Small intestine (tissue), 7 donors: Measurements from ENCODE around the gene FOXP2. TPM values are rescaled to one million over a fixed set of nuclear protein-coding genes. Genes with fewer than 3 reads are reported as not detected.
"Not testable (repeated sequence)": the region's sequence is repeated elsewhere in the genome, so short reads cannot be mapped to it uniquely, and the experiment has no call there.

Experiments used
- DNase-seq, 2 donors: peaks; one replicate each; pipeline versions ENCODE4 v3.0.0 to v3.0.0-alpha.2; 2013
- FAIRE-seq: peaks from 2 replicates; lab custom pipeline; 2012; peaks lifted over from hg19 to GRCh38; lab: Jason Lieb, UNC
- H3K27ac ChIP-seq, 3 donors: one replicate each; pipeline ENCODE4 v1.5.1; 2013; ENCODE audit warnings: low read length in 2 of 3, mild to moderate bottlenecking in 2 of 3, control low read depth in 1 of 3, inconsistent platforms in 1 of 3, low read depth in 1 of 3, moderate library complexity in 1 of 3
- H3K27me3 ChIP-seq, 3 donors: one replicate each; pipeline ENCODE4 v1.6.1; 2013; ENCODE audit warnings: low read length in 3 of 3, inconsistent platforms in 1 of 3; ENCODE audit not compliant: control insufficient read depth in 3 of 3, insufficient read depth in 3 of 3
- H3K36me3 ChIP-seq, 3 donors: one replicate each; pipeline ENCODE4 v1.6.1; 2013; ENCODE audit warnings: low read length in 3 of 3, inconsistent platforms in 1 of 3, low read depth in 1 of 3, mild to moderate bottlenecking in 1 of 3, moderate library complexity in 1 of 3; ENCODE audit not compliant: control insufficient read depth in 3 of 3, insufficient read depth in 2 of 3
- H3K4me1 ChIP-seq, 3 donors: one replicate each; pipeline ENCODE4 v1.6.1; 2013; ENCODE audit warnings: low read length in 2 of 3, inconsistent platforms in 1 of 3, low read depth in 1 of 3, mild to moderate bottlenecking in 1 of 3, moderate library complexity in 1 of 3; ENCODE audit not compliant: control insufficient read depth in 3 of 3, insufficient read depth in 2 of 3
- H3K4me3 ChIP-seq, 3 donors: one replicate each; pipeline ENCODE4 v1.5.1; 2013; ENCODE audit warnings: low read length in 3 of 3, control low read depth in 1 of 3, inconsistent platforms in 1 of 3, low read depth in 1 of 3, mild to moderate bottlenecking in 1 of 3, moderate library complexity in 1 of 3
- H3K9me3 ChIP-seq, 2 donors: one replicate each; pipeline ENCODE4 v1.6.1; 2013; ENCODE audit warnings: low read depth in 1 of 2, low read length in 1 of 2; ENCODE audit not compliant: control insufficient read depth in 2 of 2, insufficient read depth in 1 of 2
- WGBS, 3 donors: extraction: QIAGEN DNeasy Blood & Tissue Kit; methylation state at CpG; one replicate each; pipeline ENCODE4 v1.1.7; 2013; 5-methylcytosine and 5-hydroxymethylcytosine counted together
- polyA plus RNA-seq, 4 donors: library from polyadenylated mRNA; stranded (reverse) in 3 of 4; unstranded in 1 of 4; fragments of 200-250 nt in 3 of 4; fragments of 120-200 nt in 1 of 4; gene quantifications; one replicate each; pipeline versions ENCODE4 v1.2.1 to v1.2.3, GENCODE V29; 2013
- donor health status: healthy with polysubstance abuse.
- donor health status: control.
- donor health status: control.
- donor health status: Bipolar disorder and iron deficiency.
- donor health status: healthy.

Gene FOXP2
- polyA plus RNA-seq, 4 donors: 1.7 to 12.2 (median 3.6) TPM

GRCh38 chr7:114530057-114530611 lies 115.5 kb downstream of the FOXP2 start:
- Histone ChIP-seq H3K36me3 (no peaks in the 10 kb centered on the region), H3K4me3 (no peak overlapping the region), H3K27me3 (no peaks in the 10 kb centered on the region), H3K27ac (no peak overlapping the region), H3K9me3 (no peaks in the 10 kb centered on the region), H3K4me1 (no peaks in the 10 kb centered on the region)
- 46 to 57% (median 53%) methylated on average over 5 of the region's 5 CpGs for WGBS, 3 donors
- FAIRE-seq (no peak), DNase-seq (peak; percentile 13 to 21)

- DNase-seq (no peak), FAIRE-seq (no peak)
- Histone ChIP-seq H3K4me1 (no peaks in the 10 kb centered on the region), H3K4me3 (no peak overlapping the region), H3K27ac (no peak overlapping the region), H3K36me3 (no peaks in the 10 kb centered on the region), H3K27me3 (no peaks in the 10 kb centered on the region), H3K9me3 (no peaks in the 10 kb centered on the region)
Observed at GRCh38 chr7:114531326-114531725, 116.7 kb downstream of the FOXP2 start.

DNA sequence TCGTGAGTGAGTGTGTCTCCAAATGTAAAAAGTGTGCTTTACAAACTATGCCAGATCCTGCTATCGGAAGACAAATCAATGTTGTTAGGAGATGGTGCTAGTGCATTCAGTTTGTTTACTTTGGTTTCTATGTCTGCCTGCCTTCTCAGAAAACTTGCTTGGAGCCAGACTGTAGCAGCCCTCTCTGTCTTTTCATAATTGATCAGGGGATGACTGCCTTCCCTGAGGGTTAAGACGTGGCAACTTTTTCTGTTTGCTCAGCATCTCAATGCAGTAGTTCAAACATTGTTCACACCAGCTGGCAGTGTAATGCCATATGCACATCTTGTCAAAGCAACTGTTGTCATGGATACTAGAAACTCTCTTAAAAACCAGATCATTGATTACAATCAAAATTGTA lies 118.5 kb downstream of the FOXP2 start:
- no peak overlapping the region for H3K4me3 ChIP-seq
- no peaks in the 10 kb centered on the region for H3K9me3 ChIP-seq
- DNase-seq (peak in 1 of 2 donors; percentile 10), FAIRE-seq (no peak)
- H3K27ac ChIP-seq: no peak overlapping the region
- no peaks in the 10 kb centered on the region for H3K27me3 ChIP-seq
- H3K4me1 ChIP-seq: no peaks in the 10 kb centered on the region
- WGBS, 3 donors: 54 to 79% (median 79%) methylated on average over 3 of the region's 3 CpGs
- H3K36me3 ChIP-seq: no peaks in the 10 kb centered on the region

- DNase-seq: no peak
- no peaks in the 10 kb centered on the region for H3K4me1 ChIP-seq
- no peaks in the 10 kb centered on the region for H3K27me3 ChIP-seq
- no peaks in the 10 kb centered on the region for H3K9me3 ChIP-seq
- H3K27ac ChIP-seq: no peak overlapping the region
- no peaks in the 10 kb centered on the region for H3K36me3 ChIP-seq
- FAIRE-seq: no peak
- WGBS, 3 donors: 47 to 59% (median 56%) methylated on average over 2 of the region's 2 CpGs
- no peak overlapping the region for H3K4me3 ChIP-seq
Observed at GRCh38 chr7:114534953-114535352, 120.3 kb downstream of the FOXP2 start.

- H3K27me3 ChIP-seq: no peaks in the 10 kb centered on the region
- DNase-seq: peak; percentile 15 to 29
- FAIRE-seq: no peak
Observed at GRCh38 chr7:114539575-114539974, 125.0 kb downstream of the FOXP2 start.

DNA sequence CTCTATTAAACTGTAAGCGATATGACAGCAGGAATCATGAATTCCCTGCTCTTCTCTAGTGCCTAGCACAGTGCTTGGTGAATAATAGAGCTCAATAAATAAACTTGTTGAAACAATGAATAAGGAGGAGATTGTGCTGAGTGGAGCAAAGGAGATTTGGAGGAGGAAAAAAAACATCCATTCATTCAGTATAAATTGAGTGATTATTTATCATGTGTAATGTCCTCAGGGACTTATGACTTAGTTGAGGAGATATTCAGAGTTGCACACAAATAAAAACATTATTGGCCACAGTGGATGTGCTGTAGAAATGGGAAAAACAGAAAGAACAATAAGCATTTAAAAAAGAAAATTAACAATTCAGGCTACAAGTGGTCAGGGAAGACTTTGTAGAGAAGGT lies 125.7 kb downstream of the FOXP2 start:
- Histone ChIP-seq H3K27ac (no peak overlapping the region), H3K9me3 (no peaks in the 10 kb centered on the region), H3K36me3 (peaks cover 0 to 2% (median 0%) of the 10 kb centered on the region in 3 donors), H3K27me3 (no peaks in the 10 kb centered on the region), H3K4me1 (no peaks in the 10 kb centered on the region), H3K4me3 (no peak overlapping the region)
- FAIRE-seq: no peak
- DNase-seq: no peak
- WGBS, 3 donors: 81 to 95% (median 88%) methylated on average over 1 of the region's 1 CpG

More at GRCh38 chr7:114539575-114539974, 125.0 kb downstream of the FOXP2 start:
- H3K4me3 ChIP-seq: no peak overlapping the region
- peaks cover 0 to 2% (median 0%) of the 10 kb centered on the region in 3 donors for H3K36me3 ChIP-seq
- H3K4me1 ChIP-seq: no peaks in the 10 kb centered on the region
- no peaks in the 10 kb centered on the region for H3K9me3 ChIP-seq
- no peak overlapping the region for H3K27ac ChIP-seq

GRCh38 chr7:114547346-114547745 lies 132.7 kb downstream of the FOXP2 start:
- H3K9me3 ChIP-seq, H3K27ac ChIP-seq, FAIRE-seq, H3K4me3 ChIP-seq, H3K36me3 ChIP-seq, H3K4me1 ChIP-seq, DNase-seq, H3K27me3 ChIP-seq: not testable (repeated sequence)
- 91 to 95% (median 93%) methylated on average over 14 of the region's 14 CpGs for WGBS, 3 donors

DNA sequence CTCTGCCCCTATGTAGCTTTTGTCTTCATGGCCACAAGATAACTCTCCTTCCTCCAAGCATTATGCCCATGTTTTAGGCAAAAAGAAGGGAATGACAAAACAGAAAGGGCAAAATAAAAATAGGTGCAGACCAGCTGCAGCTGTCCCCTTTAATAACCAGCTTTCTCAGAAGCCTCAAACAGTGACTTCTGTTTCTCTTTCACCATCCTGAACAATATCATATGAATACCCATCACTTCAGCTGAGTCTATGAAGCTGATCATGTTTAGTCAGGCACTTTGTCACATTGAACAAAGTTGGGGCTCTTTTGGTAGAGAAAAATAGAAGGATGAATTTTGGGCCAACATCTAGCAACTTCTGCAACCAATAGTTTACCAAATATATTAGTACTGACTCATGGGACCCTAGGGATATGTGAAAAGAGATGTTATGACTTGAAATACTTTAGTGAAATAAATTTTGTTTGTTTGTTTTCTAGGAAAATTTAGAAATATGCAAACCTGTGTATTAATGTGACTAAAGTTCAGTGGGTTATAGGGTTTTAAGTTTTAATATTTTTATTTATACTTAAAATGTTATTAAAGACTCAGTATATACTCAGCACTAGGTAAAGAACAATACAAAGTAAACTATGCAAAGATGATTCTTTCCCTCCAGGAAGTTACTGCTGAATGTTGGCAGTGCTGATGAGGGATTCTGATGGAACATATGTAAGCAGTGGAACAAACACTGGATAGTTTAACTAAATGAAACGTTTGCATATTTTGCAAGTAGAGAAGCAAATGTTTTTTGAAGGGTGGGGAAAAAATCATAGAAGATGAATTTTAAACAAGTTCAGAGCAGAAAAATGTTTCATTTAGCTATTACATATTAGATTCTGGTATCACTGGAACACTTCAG lies 133.7 kb downstream of the FOXP2 start:
- H3K27me3 ChIP-seq: no peaks in the 10 kb centered on the region
- no peak for FAIRE-seq
- no peak for DNase-seq
- no peak overlapping the region for H3K4me3 ChIP-seq
- no peaks in the 10 kb centered on the region for H3K4me1 ChIP-seq
- no peak overlapping the region for H3K27ac ChIP-seq
- WGBS, 3 donors: 38 to 71% (median 54%) methylated on average over 1 of the region's 1 CpG
- H3K9me3 ChIP-seq: no peaks in the 10 kb centered on the region
- H3K36me3 ChIP-seq: peaks cover 0 to 2% (median 0%) of the 10 kb centered on the region in 3 donors
